ENCODE data around the gene ARHGAP10.

Gene ARHGAP10

GRCh38 chr4:148090503-148091476, 358.9 kb downstream of the ARHGAP10 start:
- no peak overlapping the region for H3K4me2 ChIP-seq (ENCODE audit: low read length)
- no peaks in the 10 kb centered on the region for H3K79me2 ChIP-seq (ENCODE audit: control insufficient read depth, low read length)
- no peaks in the 10 kb centered on the region for H4K20me1 ChIP-seq (ENCODE audit: control insufficient read depth, insufficient read depth, low read depth, low read length)
- no peaks in the 10 kb centered on the region for H3F3A ChIP-seq (ENCODE audit: control insufficient read depth, insufficient read depth)
- no peak overlapping the region for H3K27ac ChIP-seq (ENCODE audit: low read depth, low read length)
- no peak overlapping the region for H3K4me3 ChIP-seq (ENCODE audit: low read length)
- no peaks in the 10 kb centered on the region for H3K27me3 ChIP-seq (ENCODE audit: control insufficient read depth, low read length)
- H3K9me3 ChIP-seq (ENCODE audit: control insufficient read depth, insufficient read depth, low read length) = no peaks in the 10 kb centered on the region
- H3K4me1 ChIP-seq (ENCODE audit: control insufficient read depth, low read length) = no peaks in the 10 kb centered on the region
- no peak for TF ChIP-seq CTCF (IDR thresholded peaks at IDR 0.05; ENCODE audit: low read depth, low read length, poor library complexity, severe bottlenecking)
- TF ChIP-seq EZH2phosphoT487 (IDR thresholded peaks at IDR 0.05; ENCODE audit: borderline replicate concordance, low read length) = no peak
- no peaks in the 10 kb centered on the region for H3K9me2 ChIP-seq (replicated peaks; ENCODE audit: control insufficient read depth, low read length)
- no peaks in the 10 kb centered on the region for H3K36me3 ChIP-seq (ENCODE audit: control insufficient read depth, low read length)

- no peak overlapping the region for H3K4me2 ChIP-seq (ENCODE audit: low read length)
- H3F3A ChIP-seq (ENCODE audit: control insufficient read depth, insufficient read depth) = no peaks in the 10 kb centered on the region
- no peak for TF ChIP-seq EZH2phosphoT487 (IDR thresholded peaks at IDR 0.05; ENCODE audit: borderline replicate concordance, low read length)
- no peak for TF ChIP-seq CTCF (IDR thresholded peaks at IDR 0.05; ENCODE audit: low read depth, low read length, poor library complexity, severe bottlenecking)
- H4K20me1 ChIP-seq (ENCODE audit: control insufficient read depth, insufficient read depth, low read depth, low read length) = no peaks in the 10 kb centered on the region
- H3K9me3 ChIP-seq (ENCODE audit: control insufficient read depth, insufficient read depth, low read length) = no peaks in the 10 kb centered on the region
- no peaks in the 10 kb centered on the region for H3K36me3 ChIP-seq (ENCODE audit: control insufficient read depth, low read length)
- H3K4me3 ChIP-seq (ENCODE audit: low read length) = no peak overlapping the region
- H3K27me3 ChIP-seq (ENCODE audit: control insufficient read depth, low read length) = no peaks in the 10 kb centered on the region
- no peaks in the 10 kb centered on the region for H3K79me2 ChIP-seq (ENCODE audit: control insufficient read depth, low read length)
- no peaks in the 10 kb centered on the region for H3K9me2 ChIP-seq (replicated peaks; ENCODE audit: control insufficient read depth, low read length)
- no peaks in the 10 kb centered on the region for H3K4me1 ChIP-seq (ENCODE audit: control insufficient read depth, low read length)
- H3K27ac ChIP-seq (ENCODE audit: low read depth, low read length) = no peak overlapping the region
Observed at GRCh38 chr4:148091896-148092295, 360.0 kb downstream of the ARHGAP10 start.

- H3K9me3 ChIP-seq (ENCODE audit: control insufficient read depth, insufficient read depth, low read length) = no peaks in the 10 kb centered on the region
- H3K27ac ChIP-seq (ENCODE audit: low read depth, low read length) = no peak overlapping the region
- H3K27me3 ChIP-seq (ENCODE audit: control insufficient read depth, low read length) = no peaks in the 10 kb centered on the region
- no peaks in the 10 kb centered on the region for H4K20me1 ChIP-seq (ENCODE audit: control insufficient read depth, insufficient read depth, low read depth, low read length)
- no peak overlapping the region for H3K4me3 ChIP-seq (ENCODE audit: low read length)
- H3K79me2 ChIP-seq (ENCODE audit: control insufficient read depth, low read length) = no peaks in the 10 kb centered on the region
- H3K9me2 ChIP-seq (replicated peaks; ENCODE audit: control insufficient read depth, low read length) = no peaks in the 10 kb centered on the region
- no peak overlapping the region for H3K4me2 ChIP-seq (ENCODE audit: low read length)
- TF ChIP-seq EZH2phosphoT487 (IDR thresholded peaks at IDR 0.05; ENCODE audit: borderline replicate concordance, low read length) = no peak
- no peak for TF ChIP-seq CTCF (IDR thresholded peaks at IDR 0.05; ENCODE audit: low read depth, low read length, poor library complexity, severe bottlenecking)
- no peaks in the 10 kb centered on the region for H3F3A ChIP-seq (ENCODE audit: control insufficient read depth, insufficient read depth)
- no peaks in the 10 kb centered on the region for H3K36me3 ChIP-seq (ENCODE audit: control insufficient read depth, low read length)
- no peaks in the 10 kb centered on the region for H3K4me1 ChIP-seq (ENCODE audit: control insufficient read depth, low read length)
Observed at GRCh38 chr4:148092316-148093014, 360.6 kb downstream of the ARHGAP10 start.
